HG02610 (cell line): ENCODE measurements around the gene GPBAR1.
A peak's percentile ranks its signal among the peaks of the same experiment; 100 is the strongest.

Experiments
- ATAC-seq: cut with Tn5 transposase; IDR thresholded peaks from one replicate; pipeline ENCODE4 v1.9.1; 2021; ENCODE audit warnings: mild to moderate bottlenecking, moderate library complexity; ENCODE audit not compliant: unreplicated experiment

Gene GPBAR1

DNA sequence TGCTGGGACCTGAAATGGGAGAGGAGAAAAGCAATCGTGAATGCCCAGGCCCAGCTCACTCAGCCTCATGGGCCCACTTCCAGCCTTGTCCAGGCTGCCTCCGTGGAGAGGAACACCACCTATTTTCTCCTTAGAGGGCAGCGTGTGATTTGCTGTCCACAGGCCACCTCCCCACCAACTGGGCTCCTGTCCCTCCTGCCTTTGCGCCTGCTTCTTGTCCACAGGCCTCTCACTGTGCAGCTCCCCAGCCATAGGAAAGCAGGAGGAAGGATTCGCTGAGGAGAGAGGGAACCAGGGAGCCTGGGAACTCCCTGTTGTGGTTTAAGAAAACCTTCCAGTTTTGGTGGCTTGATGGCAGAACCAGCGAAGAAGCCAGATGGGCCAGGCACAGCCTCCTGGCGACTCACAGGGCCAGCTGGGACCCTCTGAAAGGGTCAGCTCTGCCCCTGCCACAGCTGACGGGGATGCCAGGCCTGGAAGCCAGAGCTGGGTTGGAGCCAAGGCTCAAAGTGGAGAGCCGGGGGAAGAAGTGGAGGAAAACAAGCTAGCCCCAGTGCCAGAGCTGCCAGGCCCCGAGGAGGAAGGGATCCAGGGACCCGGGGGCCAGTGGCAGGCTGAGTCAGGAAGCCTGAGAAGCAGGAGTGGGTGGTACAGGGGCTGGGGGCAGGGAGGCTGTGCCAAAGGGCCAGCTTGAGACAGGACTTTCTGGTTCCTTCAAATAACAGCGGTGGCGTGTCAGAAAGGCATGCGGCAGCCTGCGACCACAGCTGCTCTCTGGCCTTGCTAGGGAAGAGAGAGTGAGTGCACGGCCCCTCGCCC lies 21.6 kb downstream of the GPBAR1 start:
- ATAC-seq = no peak

DNA sequence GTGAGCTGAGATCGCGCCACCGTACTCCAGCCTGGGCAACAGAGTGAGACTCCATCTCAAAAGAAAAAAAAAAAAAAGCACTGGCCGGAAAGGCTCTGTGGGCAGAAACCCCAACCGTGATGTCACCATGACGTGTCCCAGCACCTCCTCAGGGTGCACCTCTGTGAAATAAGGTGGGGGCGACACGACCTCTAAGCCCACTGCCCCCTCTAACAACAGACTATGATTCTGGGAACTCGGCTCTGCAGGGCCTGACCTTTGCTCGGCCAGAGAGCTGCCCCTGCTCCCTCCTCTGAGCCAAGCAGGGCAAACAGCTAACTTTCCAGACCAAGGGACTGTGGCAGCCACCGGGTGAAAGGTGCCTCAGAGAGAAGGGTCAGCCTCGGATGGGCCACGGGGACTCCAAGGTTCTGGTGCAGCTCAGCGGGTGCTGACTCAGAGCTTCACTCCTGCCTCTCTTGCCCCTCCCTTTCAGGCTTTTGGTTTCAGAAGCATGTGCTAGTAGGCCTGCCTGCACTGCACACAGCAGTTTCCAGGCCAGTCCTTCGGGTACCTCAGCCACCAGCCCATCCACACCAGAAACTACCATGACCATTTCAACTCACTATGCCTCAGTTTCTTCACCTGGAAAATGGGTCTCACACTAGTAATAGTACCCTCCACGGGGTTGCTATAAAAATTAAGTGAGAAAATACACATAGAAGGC lies 23.4 kb downstream of the GPBAR1 start:
- ATAC-seq = peak; percentile 31

DNA sequence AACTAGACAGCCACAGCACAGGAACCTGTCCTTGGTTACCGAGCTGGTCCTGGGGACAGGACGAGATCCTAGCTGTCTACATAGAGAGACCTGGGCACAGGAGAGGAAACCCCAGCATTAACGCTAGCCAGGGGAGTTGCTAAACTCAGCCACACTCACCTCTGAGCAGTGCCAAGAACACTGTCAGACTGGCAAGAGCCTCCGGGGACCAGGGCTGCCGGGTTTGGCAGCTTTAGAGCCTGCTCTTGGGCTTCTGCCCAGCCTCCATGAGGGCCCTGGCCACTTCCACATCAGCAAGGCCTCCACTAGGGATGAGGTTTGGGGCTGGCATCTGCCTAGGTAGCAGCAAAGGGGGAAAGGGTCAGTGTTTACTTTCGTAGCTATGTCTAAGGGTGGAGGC lies 24.8 kb downstream of the GPBAR1 start:
- no peak for ATAC-seq

DNA sequence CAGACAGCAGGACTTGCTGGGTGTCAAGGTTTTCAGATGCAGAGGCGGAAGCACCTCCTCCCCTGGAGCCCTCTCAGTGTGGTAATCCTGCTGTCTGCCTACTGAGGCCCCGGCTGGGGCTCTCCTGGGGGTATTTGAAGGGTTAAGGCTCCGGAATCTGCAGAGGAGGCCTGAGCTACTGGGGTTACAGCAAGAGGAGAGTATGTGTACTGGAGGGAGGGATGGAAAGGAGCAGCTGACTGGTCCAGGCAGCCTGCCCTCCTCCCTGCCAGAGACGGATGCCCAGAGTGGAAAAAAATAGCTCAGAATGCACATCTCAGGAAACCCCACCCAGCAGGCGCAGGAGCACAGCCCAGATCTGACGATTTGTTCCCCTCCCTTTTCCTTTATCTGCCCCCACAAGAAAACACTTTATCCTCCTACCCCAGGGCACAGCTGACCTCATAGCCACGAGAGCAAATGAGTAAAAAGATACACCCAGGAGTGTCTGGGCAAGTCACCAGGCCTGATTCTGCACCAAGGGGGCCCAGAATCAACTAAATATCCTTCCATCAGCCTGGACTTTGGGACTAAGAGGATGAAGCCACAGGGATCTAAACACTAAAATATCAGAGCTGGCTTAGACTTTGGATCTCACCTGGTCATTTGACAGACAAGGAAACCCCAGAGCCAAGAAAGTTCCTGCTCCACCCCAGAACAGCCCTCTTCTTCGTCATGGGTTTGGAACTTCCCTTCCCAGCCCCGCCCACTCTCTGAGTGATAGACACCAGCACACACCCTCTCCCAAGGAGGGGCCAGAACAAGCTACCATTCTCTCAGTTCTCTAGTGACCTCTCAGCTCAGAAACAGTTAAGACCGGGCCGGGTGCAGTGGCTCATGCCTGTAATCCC lies 26.0 kb downstream of the GPBAR1 start:
- ATAC-seq = peak; percentile 75

DNA sequence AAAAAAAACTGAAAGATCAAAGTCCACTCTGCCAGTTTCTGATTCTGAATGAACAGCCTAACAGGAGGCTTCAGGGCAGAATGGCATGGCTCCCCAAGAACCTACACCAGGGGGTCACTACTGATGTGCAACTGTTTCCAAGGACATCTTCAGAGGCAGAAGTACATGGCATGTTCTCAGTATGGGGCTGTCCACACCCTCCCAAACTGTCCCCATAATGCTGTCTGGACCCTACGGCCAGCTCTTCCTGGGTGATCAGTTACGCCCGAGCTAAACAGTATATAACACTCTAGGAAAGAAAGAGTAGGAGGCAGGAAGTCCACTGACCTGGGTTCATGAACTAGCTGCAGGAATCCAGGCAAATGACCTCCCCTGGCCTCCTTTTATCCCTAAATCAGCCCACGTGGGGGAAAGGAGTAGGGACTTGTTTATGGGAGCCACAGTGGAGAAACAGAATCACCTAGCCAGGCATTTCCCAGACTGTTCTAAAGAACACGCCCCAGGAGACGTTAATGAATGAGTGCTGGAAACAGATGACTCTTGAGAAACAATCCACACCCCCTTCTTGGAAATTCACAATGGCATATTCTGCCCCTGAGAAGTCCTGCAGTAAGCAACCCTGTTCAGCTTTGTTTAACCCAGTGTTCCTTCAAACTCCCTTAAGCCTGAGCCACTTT lies 29.0 kb downstream of the GPBAR1 start:
- ATAC-seq = no peak

DNA sequence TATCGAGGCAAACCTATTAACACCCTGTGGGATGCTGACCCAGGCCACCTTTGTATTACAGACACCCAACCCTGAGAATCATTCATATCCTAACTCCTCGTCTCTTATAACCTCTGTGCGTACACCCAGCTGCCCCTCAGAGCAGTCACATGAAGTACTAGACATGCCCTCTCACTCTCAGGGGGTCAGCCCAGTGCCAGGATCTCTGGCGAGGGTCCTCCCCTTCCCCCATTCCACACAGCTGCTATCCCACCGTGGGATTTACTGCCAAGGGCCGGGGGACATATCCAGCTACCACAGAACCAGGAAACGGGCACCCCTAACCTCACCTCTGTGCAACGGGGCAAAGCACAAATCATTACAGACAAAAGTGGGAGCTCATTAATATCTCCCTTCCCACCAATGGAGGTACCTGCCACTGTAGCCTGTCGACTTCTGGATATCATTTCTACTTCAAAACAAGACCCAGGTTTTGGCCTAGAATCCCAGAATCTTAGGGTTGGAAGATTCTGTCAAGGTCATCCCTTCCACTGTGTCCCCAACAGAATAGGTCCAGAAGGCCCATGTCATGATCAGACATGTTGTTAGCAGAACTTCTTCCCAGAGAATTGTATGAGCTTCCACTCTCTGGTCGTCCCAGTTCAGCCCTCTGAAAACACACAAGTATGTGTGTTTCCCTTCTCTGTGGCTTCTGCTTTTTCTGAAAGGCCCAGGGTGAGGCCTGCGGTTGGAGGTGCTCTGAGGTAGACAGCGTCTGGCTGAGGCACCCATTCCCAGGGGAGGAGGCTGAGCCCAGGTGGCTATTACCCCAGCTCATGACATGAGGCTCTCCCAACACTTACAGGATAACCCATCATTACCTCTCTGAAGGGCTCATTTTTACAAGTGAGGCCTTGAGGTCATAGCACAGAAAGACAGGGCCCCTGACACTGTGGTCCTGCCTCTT lies 29.8 kb downstream of the GPBAR1 start:
- ATAC-seq = peak; percentile 60

DNA sequence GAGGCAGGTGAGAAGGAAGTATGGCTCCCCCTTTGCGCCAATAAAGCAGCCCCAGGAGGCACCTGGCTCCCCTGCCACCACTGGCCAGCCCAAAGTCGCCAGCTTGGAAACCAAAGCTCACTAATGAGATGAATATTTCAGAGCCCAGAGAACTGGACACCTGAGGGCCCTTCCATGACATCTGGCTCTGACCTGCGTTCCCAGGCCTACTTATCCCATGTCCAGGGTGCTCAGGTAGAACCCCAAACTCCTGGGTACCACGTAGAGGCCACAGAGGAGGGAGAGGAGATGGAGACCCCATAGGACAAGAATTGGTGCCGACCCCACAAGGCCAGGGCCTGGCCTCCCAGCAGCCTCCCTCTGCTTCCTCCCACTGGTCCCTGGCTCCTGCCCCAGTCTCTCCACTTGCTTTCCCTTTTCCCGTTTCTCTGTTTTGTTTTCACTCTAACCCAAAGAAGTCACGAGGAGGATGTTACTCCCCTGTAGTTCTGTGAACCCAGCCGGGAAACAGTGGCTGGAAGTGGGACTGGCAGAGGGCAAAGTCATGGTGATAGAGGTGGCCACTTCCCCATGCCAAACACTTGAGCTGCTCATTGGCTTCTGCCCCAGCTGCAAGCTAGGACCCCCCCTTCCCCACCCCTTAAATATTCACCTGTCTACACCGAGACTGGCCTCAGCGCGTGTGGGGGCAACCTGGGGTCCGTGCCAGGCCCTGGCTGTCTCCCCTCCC lies 30.7 kb downstream of the GPBAR1 start:
- no peak for ATAC-seq

GRCh38 chr2:218292048-218293014 lies 31.5 kb downstream of the GPBAR1 start, which contains the start of gene TMBIM1:
Gene TMBIM1, minus strand, starts transcription at chr2:218292503. Its CDS starts 10,362 bp downstream, at chr2:218282141.
- ATAC-seq = peak; percentile 80

- ATAC-seq = no peak
Measured at GRCh38 chr2:218293715-218294429, 33.1 kb downstream of the GPBAR1 start.

- no peak for ATAC-seq
Measured at GRCh38 chr2:218294430-218295022, 33.7 kb downstream of the GPBAR1 start.

DNA sequence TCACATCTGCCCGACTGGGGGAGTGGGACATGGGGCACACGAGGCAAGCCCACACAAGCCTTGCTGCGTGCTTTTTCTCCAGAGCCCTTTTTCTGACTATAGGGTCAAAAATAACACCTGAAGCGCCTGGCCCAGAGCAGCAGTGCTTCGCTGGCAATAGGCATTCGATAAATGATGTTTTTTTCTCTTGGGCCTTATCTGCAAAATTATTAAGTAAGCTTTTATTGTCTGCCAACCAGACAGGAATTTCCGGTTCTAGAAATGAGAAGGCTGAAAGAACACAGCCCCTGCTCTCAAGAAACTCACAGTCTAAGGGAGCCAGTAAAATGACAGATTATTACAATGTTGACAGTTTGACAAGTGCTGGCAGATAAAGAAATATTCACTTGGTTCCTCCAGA lies 34.2 kb downstream of the GPBAR1 start:
- ATAC-seq = no peak

GRCh38 chr2:218296200-218296599 lies 35.4 kb downstream of the GPBAR1 start:
- ATAC-seq = no peak

GRCh38 chr2:218296847-218297246 lies 36.0 kb downstream of the GPBAR1 start:
- ATAC-seq = no peak

GRCh38 chr2:218298314-218298875 lies 37.6 kb downstream of the GPBAR1 start:
- no peak for ATAC-seq

- no peak for ATAC-seq
Measured at GRCh38 chr2:218300141-218300540, 39.3 kb downstream of the GPBAR1 start.

- ATAC-seq = peak; percentile 54
Measured at GRCh38 chr2:218301176-218301819, 40.5 kb downstream of the GPBAR1 start.
